T-helper 2 cell treated with Interferon-gamma antibody and Interleukin-4, amounts not matched to agents 100 ng/mL and 5 ng/mL, for 36 hours (primary cell): Measurements from ENCODE around the gene CPT1C. TPM values are rescaled to one million over a fixed set of nuclear protein-coding genes. Genes with fewer than 3 reads are reported as not detected.

Source experiments
- intact Hi-C: fragments of 100-400 bp; cut with micrococcal nuclease; formaldehyde crosslinking; loops from one replicate; pipeline ENCODE4 v1.15.1; 2023
- total RNA-seq: library from RNA; stranded (reverse); gene quantifications from 2 replicates; pipeline ENCODE4 v1.2.3, GENCODE V29; 2022

The CPT1C gene
- 2.4 and 3.8 TPM in 2 replicates for total RNA-seq

DNA sequence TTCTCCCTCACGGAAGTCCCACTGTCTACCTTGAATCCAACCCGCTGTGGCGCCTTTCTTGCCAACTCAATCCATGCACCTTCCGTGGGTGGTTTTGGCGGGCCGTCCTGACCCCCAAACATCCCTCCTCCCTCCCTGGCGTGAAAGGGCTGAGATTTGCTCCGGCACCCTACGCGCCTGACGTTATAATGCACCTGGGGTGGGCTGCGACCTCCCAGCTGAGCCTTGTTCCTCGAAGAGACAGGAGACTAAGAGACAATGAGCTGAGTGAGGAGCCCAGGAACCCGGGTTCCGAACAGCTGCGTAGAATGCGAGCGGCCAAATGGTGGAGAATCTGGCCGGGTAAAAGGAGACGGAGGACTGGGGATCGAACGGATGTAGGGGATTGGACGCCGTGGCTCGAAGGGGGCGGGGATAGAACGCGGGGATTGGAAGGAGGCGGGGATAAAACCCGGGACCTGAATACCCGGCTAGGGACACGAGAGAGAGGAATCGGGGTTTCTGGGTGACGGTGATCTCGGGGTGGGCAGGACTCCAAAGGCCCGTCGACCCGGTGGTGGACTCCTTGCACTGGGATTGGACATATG is at the start of gene CPT1C:
Gene CPT1C (plus strand): TSS at position 461 of the 587 bp plus-strand sequence. CDS start 1,137 bp downstream, outside the sequence.
- intact Hi-C loops: no loop called here

DNA sequence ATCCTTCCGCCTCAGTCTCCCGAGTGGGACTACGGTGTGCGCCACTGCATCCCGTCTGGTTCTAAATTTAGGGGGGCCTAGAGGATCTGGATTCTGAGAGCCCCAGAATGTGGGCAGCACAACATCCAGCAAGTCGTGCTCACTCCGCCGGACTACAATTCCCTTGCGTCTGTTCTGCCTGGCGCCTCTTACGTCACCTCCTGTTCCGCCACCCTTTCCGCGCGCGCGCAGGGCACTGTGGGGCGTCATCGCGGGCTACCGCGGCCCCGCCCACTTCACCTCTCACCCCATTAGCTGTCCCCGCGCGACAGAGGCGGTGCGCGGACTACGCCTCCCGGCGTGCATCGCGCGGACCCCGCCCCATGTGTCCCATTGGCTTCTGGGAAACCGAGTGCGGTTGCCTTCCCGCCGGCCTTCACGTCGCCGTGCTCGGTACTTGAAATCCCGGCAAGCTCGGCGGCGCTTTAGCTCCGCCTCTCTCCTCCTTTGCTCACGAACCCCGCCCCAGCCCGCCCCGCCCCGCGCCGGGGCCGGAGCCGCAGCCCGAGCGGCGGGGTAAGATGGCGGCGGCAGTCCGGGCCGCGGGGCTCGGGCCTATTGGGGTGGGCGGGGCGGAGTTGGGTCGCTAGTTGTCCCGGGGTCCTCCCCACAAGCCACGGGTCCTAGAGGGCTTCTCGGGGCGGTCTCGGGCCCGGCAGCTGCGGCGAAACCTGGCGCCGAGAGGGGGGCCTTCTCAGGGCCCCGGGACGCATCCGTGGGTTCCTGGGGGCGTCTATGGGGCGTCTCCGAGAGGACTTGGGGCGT is 49.0 kb upstream of the CPT1C start, which contains the start of gene SCAF1:
Gene SCAF1 (plus strand): TSS at position 522 of the 804 bp plus-strand sequence. CDS start 2,818 bp downstream, outside the sequence.
- intact Hi-C loops: loop anchor here (1.0 to 2.0 kb wide), 4 partner anchors 23 to 235 kb away; partner anchors contain the start of genes AKT1S1, BCL2L12, IRF3 and PTOV1

DNA sequence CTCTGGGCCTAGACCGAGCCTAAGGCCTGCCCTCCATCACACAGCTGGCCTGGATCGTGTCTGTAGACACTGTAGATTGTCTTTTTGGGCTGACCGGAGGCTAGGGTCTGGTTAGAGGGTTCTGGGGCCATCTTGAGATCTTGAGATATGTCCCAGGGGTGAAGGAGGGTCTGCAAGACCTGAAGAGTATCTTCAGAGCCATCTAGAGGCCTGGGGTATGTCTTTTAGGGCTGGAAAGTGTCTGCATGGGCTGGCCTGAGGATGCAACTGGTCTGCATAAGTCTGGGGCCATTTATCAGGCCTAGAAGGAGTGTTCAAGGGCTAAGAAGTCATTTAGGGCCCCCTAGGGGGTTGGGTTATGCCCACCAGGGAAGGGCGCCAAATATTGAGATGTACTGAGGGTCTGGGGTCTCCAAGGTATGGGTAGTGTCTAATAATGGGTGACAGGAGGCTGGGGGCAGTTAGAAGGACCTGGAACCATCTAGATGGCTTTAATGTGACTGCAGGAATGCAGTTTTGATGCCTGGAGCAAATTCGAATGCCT is 48.4 kb upstream of the CPT1C start:
- intact Hi-C loops: loop anchor here (1.0 to 2.0 kb wide), 2 partner anchors 23 to 234 kb away; partner anchors contain the start of genes AKT1S1, BCL2L12, IRF3 and TBC1D17

DNA sequence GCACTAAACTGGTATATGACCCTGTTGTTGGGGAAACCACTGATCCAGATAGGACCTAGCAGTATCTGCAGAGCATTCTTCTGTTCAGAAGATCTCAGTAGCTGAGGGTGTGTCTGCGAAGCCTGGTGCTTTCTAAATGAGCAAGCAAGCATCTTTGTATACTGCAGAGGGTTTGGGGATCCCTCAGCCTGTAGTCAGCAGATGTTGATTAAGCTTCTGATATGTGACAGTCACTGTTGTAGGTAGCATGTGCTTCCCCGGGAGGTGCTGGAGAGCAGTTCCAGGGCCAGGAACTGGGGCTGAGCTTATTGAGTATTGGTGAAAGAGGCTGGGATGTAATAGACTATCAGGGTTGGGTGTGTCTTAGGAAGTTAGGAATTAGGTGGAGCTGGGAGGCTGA is 47.5 kb upstream of the CPT1C start:
- intact Hi-C loops: loop anchor here (2.0 kb wide), 1 partner anchor 233 kb away; the partner anchor contains the start of genes AKT1S1 and TBC1D17

DNA sequence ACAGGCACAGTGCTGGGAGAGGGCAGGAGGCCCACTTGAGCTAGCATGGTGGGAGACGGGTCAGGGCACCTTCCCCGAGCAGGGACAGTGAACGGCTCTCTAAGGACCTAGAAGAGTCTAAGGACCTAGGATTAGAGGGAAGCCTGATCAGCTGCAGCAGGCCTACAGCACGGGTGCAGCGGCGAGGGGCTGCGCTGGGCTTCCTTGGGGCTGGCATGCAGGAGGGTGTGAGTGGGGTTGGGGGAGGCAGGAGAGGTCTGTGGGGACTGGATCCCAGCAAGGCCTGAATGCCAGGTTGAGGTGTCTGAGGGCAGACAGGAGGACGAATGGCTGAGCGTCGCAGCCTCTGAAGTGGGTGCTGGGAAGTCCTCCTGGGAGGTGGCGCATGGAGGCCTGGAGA is 45.3 kb upstream of the CPT1C start:
- intact Hi-C loops: no loop called here

DNA sequence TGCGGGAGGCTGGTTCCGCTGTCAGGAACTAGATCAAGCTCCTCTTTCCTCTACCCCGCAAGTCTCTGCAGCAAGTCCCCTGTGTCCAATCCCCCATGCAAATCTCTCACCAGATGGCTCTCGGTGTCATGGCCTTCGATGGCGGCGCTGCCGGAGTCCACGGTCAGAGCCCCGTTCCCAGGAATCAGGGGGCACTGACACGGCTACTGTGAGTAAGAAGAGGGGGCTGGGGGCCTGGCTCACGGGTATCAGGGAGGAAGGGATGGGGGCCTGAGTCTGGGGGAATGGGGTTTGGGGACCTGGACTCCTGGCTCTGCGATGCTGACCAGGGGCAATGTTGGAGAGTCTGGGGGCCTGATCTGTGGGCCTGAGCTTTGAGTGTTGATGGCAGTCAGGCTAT is 44.9 kb upstream of the CPT1C start:
- intact Hi-C loops: no loop called here

DNA sequence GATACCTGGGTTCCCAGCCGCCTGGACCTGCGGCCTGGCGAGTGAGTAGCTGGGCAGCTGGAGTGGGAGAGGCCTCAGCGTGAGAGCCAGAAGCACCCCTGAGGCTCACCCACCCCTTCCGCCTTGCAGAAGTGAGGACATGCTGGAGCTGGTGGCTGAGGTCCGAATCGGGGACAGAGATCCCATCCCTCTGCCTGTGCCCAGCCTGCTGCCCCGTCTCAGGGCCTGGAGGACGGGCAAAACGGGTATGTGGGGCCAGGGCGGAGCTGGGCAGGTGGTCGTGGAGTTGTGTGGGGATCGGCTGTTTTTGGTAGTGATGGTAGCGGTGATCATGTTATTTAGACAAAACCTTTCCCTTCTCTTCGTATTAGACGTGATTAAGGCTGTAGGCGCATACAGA is 44.3 kb upstream of the CPT1C start:
- intact Hi-C loops: no loop called here

DNA sequence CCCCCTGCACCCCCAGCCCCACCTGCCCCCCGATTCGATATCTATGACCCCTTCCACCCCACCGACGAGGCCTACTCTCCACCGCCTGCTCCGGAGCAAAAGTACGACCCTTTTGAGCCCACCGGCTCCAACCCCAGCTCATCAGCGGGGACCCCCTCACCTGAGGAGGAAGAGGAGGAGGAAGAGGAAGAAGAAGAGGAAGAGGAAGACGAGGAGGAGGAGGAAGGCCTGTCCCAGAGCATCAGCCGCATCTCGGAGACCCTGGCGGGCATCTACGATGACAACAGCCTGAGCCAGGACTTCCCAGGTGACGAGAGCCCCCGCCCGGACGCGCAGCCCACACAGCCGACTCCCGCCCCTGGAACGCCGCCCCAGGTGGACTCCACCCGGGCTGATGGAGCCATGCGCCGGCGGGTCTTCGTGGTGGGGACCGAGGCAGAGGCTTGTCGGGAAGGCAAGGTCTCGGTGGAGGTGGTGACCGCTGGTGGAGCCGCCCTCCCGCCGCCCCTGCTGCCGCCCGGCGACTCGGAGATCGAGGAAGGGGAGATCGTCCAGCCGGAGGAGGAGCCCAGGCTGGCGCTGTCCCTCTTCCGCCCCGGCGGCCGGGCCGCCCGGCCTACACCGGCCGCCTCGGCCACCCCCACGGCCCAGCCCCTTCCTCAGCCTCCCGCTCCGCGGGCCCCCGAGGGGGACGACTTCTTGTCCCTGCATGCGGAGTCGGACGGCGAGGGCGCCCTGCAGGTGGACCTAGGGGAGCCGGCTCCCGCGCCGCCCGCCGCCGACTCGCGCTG is 39.7 kb upstream of the CPT1C start:
- intact Hi-C loops: no loop called here

DNA sequence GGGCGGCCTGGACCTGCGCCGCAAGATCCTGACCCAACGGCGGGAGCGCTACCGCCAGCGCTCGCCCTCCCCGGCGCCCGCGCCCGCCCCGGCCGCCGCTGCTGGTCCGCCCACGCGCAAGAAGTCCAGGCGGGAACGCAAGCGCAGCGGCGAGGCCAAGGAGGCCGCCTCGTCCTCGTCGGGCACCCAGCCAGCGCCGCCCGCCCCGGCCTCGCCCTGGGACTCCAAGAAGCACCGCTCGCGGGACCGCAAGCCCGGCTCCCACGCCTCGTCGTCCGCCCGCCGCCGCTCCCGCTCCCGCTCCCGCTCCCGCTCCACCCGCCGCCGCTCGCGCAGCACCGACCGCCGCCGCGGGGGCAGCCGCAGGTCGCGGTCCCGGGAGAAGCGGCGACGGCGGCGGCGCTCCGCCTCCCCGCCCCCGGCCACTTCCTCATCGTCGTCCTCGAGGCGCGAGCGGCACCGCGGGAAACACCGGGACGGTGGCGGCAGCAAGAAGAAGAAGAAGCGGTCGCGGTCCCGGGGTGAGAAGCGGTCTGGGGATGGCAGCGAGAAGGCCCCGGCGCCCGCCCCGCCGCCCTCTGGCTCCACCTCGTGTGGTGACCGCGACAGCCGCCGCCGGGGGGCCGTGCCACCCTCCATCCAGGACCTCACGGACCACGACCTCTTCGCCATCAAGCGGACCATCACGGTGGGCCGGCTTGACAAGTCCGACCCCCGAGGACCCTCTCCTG is 38.9 kb upstream of the CPT1C start:
- intact Hi-C loops: no loop called here

DNA sequence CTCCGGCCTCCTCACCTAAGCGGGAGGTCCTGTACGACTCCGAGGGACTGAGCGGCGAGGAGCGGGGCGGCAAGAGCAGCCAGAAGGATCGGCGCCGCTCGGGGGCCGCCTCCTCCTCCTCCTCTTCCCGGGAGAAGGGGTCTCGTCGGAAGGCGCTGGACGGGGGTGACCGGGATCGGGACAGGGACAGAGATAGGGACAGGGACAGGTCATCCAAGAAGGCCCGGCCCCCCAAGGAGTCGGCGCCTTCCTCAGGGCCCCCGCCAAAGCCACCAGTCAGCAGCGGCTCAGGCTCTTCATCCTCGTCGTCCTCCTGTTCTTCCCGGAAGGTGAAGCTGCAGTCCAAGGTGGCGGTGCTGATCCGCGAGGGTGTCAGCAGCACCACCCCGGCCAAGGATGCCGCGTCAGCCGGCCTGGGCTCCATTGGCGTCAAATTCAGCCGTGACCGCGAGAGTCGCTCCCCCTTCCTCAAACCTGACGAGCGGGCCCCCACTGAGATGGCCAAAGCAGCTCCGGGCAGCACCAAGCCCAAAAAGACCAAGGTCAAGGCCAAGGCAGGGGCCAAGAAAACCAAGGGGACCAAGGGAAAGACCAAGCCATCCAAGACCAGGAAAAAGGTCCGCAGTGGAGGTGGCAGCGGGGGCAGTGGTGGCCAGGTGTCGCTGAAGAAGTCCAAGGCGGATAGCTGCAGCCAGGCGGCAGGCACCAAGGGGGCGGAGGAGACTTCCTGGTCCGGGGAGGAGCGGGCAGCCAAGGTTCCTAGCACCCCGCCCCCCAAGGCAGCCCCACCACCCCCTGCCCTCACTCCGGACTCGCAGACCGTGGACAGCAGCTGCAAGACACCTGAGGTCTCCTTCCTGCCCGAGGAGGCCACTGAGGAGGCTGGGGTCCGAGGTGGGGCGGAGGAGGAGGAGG is 38.1 kb upstream of the CPT1C start:
- intact Hi-C loops: no loop called here

DNA sequence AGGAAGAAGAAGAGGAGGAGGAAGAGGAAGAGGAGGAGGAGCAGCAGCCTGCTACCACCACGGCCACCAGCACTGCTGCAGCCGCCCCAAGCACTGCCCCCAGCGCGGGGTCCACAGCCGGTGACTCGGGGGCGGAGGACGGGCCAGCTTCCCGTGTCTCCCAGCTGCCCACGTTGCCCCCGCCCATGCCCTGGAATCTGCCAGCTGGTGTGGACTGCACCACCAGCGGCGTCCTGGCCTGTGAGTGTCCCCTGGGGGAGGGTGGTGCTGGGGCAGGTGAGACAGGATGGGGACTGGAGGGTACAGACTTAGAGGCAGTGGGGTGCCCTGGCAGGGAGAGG is 37.5 kb upstream of the CPT1C start:
- intact Hi-C loops: no loop called here

DNA sequence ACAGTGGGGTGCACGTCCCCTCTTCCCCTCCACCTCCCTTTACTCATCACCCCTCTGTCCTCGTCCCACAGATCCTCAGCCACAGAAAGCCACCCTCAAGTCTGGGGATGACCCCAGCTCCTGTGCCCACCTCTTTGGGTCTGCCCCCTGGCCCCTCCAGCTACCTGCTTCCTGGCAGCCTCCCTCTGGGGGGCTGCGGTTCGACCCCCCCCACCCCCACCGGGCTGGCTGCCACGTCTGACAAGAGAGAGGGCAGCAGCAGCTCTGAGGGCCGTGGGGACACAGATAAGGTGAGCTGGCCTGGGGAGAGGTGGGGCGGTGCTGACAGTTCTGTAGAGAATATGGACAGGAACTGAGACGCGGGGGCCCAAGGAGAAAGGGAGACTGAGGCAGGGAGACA is 36.3 kb upstream of the CPT1C start:
- intact Hi-C loops: no loop called here

DNA sequence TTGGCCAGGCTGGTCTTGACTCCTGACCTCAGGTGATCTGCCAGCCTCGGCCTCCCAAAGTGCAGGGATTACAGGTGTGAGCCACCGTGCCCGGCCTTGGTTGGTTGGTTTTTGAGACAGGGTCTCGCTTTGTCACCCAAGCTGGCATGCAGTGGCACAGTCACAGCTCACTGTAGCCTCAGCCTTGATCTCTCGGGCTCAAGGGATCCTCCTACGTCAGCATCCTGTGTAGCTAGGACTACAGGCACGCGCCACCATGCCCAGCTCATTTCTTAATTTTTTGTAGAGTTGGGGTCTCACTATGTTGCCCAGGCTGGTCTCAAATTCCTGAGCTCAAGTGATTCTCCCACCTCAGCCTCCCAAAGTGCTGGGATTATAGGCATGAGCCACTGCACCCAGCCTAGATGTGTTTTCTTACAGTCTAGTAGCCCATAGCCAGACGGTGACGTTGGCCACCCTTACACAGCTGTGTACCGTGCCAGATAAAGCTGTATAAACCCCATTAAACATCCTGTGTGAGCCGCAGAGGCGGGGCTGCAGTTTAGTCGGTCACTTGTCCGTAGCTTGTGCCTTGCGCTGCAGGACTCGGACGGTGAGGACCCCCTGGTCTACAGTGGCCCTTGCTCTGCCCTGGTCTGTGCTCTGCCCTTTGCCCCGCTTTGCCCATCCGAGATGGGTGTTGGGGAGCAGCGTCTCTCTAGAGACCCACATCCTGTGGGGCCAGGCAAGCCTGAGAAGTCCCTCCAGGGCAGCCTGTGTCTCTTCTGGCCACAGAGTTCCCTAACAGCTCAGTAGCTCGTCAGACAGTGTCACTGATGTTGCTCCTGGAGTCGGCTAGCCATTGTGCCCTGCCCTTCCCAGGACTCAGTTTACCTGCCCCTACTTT is 35.1 kb upstream of the CPT1C start:
- intact Hi-C loops: no loop called here

DNA sequence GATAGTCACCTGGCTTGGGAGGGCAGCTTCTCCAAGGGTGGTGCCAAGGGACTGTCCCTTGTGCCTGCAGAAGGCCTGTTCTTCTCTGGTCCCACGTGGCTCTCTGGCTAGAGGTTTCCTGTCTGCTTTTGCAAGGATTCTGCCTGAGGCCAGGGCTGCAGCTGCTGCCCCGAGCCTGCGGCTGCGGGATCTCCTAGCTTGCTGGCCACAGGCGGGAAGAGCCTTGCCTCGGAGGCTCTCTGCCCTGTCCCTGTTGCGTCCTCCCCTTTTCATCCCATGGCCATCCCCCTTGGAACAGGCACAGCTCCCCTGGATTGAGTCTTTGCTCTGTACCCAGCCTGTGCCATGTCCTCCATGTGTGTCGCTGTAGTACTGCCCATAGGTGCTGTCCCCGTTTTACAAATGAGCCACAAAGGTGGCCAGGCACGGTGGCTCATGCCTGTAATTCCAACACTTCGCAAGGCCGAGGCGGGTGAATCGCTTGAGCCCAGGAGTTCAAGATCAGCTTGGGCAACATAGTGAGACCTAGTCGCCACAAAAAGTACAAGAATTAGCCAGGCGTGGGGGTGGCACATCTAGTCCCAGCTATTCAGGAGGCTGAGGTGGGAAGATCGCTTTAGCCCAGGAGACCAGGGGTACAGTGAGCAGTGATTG is 34.3 kb upstream of the CPT1C start:
- intact Hi-C loops: no loop called here

DNA sequence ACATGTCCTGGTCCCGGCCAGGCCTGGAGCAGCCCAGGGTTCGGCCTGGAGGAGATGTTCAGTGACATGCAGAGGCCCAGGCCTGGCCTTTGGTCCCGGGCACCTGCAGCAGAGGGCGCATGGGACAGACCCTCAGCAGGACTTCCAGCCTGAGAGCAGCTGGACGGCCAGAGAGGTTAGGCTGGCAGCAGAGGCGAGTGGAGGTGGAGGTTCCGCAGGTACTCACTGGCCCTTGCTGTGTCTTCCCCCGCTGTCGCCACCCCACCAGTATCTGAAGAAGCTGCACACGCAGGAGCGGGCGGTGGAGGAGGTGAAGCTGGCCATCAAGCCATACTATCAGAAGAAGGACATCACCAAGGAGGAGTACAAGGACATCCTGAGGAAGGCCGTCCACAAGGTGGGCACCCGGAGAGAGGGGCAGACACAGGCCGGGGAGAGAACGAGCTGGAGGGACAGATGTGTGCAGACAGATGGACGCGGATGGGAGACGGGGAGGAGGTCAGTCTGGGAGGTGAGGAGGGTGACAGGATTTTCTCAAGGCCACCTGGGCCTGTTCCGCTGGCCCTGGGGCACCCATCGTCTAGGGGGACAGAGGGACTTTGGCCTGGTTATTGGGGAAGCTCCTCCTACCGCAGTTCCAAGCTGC is 33.3 kb upstream of the CPT1C start:
- intact Hi-C loops: no loop called here

DNA sequence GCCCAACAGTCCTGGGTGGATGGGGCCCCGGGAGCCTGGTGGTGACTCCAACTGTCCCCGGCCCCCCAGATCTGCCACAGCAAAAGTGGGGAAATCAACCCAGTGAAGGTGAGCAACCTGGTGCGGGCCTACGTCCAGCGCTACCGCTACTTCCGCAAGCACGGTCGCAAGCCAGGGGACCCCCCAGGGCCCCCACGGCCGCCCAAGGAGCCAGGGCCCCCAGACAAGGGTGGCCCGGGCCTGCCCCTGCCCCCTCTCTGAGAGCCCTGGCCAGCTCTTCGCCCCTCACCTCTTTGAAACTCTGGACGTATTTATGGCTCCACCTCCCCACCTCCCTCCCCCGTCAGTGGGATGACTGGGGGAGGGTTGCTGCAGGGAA is 32.8 kb upstream of the CPT1C start:
- intact Hi-C loops: no loop called here

DNA sequence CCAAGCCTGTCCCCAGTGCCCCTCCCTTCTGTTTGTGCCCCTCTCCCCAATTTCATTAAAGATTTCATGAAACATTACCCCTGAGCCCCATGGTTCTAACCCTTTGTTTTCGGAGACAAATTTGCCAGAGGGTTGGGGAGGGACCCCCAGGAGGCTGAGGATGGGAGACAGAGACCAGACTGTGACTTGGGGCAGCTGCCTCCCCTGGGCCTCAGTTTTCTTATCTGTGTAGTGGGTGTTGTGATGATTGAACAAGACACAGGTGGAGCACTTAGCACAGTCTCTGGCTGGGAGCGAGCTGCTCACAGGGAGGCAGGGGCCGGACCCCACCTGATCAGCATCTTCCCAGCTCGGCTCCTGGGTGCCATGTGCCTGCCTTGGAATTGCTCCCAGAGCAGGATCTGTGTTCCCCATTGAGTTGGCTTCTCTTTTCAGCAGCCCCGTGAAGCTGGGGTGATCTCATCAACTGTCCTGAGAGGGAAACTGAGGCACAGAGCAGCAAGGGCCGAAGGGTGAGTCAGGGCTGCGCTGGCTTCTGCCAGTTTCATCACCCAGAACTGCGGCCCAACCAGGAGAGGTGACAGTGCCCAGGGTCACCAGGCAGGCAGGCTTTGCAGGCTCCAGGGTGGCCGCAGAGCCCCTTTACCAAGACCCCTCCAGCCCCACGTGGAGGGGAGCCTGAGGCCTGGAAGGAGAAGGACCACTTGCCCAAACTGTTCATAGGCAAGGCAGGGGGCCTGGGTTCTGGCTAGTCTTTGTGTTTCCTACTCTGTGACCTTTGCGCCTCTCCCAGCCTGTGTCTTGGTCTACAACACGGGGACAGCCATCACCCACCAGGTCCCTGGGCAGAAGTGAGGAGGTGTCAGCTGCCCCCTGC is 32.1 kb upstream of the CPT1C start:
- intact Hi-C loops: no loop called here
